Activated CD8-positive, alpha-beta memory T cell treated with anti-CD3 and anti-CD28 coated beads for 24 hours (primary cell): ENCODE results near the gene CAMK1D.
"Not testable (repeated sequence)": the region's sequence is repeated elsewhere in the genome, so short reads cannot be mapped to it uniquely, and the experiment has no call there.

ENCODE experiments used
- DNase-seq: peaks from one replicate; pipeline ENCODE4 v3.0.0-alpha.2; 2020

CAMK1D gene

DNA sequence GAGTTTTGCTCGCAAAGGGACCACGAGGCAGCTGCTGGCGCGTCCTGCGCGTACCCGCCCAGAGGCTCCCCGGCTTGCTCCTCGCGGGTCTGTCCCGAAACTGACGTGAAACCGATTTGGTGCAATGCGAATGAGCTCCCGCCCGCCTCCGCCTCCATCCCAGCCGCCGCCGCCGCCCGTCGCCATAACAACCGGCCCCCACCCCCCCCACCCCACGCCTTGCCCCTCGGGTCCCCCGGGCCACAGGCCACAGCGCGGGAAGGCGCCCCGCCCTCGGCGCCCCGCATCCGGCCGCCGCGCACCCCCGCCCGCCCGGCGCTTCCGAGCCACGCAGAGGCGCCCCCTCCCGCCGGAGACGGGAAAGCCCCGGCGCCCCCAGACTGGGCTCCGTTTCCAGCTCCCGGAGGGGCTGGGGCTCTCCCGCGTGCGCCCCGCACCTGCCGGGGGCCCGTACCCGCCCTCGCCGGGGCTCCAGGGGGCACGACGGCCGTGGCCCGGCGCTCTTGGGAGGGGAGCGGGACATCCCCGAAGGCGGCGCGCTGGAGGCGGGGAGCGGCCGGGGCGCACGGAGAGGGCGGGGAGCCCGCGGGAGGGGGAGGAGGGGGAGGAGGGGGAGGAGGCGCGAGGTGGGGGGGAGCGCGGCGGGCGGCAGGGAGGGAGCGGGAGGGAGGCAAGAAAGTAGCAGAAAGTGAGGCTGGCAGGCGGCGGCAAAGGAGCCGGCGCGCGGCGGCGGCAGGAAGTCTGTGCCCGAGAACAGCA is at the start of gene CAMK1D:
Gene CAMK1D, plus strand, starts transcription at position 678 of the 759 bp plus-strand sequence.
- peak; percentile 91 for DNase-seq

DNA sequence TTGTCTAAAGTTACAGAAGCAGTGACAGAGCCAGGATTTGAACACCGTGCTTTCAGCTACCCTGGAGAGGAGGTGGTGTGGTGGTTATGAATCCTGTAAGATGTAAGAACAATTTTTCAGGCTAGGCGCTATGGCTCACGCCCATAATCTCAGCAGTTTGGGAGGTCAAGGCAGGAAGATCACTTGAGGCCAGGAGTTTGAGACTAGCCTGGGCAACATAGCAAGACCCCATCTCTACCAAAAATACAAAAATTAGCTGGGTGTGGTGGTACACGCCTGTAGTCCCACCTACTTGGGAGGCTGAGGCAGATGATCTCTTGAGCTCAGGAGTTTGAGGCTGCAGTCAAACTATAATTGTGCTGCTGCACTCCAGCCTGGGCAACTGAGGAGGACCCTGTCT is 48.3 kb upstream of the CAMK1D start:
- not testable (repeated sequence) for DNase-seq

DNA sequence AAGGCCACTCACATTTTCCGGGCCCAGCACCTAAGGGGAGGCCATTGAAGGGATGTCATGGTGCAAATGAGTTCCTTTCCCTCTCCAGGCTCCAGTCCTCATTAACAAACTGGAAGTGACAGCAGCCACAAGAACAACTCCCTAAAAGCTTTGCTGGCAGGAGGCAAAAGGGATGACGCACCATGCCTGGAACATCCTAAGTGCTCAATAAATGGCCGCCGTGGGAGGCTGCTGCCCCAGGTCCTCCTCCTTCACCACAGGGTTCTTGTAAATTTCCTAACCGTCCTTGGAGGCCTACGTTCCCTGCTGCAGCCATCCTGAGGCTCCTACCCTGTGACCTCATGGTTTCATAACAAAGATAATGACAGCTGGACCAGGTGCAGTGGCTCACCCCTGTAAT is 41.3 kb upstream of the CAMK1D start:
- DNase-seq, result no peak

DNA sequence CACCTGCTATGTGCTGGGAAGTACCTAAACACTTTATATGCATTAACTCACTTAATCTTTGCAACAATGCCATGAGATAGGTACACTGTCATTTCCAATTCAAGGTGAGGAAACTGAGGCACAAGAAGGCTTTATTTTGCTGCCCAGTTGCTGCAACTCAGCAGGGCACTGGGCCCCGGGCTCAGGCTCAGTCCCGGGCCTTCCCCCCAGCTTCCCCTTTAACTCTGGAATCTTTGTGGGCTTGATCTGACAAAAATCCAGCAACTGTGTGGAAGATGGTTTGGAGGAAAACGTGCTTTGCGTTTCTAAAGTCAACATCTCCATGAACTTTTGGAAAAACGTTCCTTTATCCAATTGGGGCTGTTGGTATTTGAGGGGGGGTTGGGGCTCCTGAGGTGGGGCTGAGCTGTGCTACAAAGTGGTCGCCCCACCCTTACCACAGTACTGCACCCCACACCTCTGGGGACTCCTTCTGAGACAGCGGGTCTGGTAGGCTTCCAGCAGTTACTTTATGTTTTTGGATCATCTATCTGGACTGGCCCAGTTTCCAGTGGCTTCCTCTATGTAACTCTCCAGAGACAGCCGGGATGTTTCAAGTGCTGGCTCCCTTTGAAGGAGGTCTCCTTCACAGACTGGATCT is 40.5 kb upstream of the CAMK1D start:
- no peak for DNase-seq

DNA sequence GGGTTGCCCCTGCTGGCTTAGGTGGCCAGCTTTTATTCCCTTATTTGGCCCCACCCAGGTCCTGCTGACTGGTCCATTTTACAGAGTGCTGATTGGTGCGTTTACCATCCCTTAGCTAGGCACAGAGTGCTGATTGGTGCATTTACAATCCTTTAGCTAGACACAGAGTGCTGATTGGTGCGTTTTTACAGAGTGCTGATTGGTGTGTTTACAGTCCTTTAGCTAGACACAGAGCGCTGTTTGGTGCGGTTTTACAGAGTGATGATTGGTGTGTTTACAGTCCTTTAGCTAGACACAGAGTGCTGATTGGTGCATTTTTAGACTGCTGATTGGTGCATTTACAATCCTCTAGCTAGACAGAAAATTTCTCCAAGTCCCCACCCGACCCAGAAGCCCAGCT is 39.6 kb upstream of the CAMK1D start:
- DNase-seq, result not testable (repeated sequence)

DNA sequence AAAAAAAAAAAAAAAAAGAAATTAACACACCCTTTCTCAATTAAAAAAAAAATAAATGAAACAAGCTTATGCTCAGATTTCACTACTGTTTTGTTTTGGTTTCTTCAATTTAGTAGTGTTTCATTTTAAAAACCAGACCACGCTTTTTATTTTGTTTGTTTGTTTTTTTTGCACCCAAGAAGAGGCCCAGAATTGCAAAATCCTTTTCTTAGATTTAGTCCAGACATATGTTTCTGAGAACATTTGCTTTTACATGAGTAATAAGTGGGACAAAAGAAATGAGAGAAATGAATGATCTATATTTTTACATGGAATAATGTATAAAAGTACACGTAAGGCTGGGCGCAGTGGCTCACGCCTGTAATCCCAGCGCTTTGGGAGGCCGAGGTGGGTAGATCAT is 34.5 kb upstream of the CAMK1D start:
- DNase-seq, result no peak

DNA sequence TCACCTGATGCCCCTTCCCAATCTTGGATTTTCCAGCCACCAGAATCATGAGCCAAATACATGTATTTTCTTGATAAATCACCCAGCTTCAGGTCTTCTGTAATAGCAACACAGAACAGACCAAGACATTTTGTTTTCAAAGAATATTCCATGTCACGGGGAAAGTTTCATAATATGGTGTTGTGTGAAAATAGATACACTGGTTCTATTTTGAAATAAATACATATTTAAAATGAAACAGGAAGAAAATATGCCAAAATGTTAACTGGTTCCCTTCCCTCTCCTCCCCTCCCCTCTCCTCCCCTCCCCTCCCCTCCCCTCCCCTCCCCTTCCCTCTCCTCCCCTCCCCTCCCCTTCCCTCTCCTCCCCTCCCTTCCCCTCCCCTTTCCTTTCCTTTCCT is 30.3 kb upstream of the CAMK1D start:
- DNase-seq, result no peak

DNA sequence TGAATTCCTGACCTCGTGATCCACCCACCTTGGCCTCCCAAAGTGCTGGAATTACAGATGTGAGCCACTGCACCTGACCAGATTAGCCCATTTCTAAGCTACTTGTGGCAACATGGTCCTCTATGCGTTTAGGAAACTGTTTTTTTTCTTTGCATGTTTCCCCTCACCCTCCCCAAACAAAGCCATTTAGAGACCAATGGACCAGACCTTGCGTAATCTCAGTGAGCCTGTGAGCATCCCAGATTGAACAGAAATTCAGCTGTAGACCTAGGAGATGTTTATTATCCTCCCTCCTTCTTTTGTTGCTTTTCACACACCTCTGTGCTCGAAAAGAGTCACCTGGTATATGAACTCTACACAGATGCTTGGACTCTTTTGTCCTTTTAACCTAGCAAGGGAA is 28.5 kb upstream of the CAMK1D start:
- DNase-seq, result no peak

DNA sequence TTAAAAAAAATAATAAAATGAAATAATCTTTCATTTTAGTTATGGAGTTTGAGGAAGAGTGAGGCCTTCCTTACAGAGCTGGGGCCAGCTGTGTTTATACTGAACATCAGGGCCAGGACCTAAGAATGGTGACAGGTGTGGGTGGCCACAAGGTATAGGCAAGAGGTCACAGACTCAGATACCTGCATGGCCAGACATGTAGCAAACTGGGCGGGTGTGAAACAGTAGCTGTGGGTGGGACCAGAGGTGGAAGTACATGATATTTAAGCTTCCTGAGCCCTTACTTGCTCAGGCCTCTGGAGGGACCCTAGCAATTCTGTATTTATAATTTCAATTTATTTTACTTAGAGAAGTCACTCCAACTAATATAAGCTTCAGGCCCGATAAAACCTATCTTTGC is 27.7 kb upstream of the CAMK1D start:
- no peak for DNase-seq

DNA sequence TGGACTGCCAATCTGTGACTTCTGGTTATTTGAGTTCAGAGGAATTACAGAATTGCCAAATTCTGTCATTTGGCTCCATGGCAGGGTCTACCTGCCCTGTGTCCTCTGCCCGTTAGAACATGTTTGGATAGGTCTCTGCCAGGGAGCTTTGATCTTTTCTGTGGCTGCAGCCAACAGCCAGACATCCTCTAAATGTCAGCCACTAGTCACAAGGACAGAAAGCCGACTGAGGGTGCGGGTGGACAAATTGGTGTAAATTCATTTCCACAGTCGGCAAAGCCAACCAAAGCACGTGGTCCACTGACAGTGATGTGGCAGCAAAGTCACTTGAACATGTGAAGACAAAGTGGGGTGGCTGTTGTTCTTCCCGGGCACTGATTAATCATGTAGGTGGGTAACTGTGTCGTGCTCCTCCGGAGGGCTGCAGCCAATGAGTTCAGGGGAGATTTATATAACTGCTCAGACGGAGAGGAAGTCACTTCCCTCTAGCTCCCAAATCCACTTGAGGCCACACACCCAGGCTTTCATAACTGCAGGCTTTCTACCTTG is 26.7 kb upstream of the CAMK1D start:
- DNase-seq, result no peak

DNA sequence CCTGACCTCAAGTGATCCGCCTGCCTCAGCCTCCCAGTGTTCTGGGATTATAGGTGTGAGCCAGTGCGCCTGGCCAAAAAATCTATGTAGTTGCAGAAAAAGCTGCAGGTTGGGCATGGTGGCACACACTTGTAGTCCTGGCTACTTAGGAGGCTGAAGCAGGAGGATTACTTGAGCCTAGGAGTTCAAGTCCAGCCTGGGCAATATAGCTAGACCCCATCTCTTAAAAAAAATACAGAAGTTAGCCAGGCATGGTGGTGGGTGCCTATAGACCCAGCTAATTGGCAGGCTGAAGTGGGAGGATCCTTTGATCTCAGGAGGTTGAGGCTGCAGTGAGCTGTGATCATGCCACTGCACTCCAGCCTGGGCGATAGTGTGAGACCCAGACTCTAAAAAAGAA is 24.8 kb upstream of the CAMK1D start:
- no peak for DNase-seq

DNA sequence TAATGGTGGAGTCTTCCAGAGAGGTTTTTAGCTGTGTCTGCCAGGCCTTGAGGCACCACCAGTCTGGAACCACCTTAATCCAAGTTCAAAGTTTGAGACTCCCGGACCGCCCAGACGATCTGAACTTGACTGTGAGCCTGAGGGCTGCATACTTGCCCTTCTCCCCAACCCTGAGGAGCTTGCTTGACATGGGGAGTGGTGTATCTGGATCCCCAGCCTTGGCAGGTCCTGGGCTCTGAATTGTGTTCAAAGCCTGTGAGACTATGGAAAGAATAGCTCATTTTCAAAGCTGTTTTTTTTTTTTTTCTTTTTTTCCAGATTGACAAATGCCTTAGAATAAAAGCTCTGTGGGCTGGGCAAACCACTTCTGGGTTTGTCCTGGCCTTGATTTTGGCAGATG is 22.3 kb upstream of the CAMK1D start:
- no peak for DNase-seq

DNA sequence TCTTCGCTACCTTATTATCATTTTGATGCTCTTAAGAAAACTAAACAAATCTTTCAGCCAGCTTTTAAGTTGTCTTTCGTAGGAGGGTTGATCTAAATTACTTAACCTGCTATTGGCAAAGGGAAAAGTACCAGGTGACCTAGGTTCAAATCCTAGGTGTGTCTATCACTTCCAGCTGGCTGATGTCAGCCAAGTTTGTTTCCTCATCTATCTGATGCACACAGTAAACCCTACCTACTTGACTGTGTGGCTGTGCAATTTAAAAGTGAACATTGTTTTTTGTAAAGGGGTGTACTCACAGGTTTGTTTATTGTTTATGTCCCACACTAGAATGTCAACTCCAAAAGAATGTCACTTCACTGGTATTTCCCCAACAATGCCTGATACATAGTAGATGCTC is 21.9 kb upstream of the CAMK1D start:
- DNase-seq, result no peak

DNA sequence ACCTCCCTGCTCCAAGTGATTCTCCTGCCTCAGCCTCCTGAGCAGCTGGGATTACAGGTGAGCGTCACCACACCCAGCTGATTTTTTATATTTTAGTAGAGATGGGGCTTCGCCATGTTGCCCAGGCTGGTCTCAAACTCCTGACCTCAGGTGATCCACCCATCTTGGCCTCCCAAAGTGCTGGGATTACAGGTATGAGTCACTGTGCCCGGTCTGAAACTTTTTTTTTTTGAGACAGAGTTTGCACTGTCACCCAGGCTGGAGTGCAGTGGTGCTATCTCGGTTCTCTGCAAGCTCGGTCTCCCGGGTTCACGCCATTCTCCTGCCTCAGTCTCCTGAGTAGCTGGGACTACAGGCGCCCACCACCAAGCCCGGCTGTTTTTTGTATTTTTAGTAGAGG is 21.0 kb upstream of the CAMK1D start:
- not testable (repeated sequence) for DNase-seq

DNA sequence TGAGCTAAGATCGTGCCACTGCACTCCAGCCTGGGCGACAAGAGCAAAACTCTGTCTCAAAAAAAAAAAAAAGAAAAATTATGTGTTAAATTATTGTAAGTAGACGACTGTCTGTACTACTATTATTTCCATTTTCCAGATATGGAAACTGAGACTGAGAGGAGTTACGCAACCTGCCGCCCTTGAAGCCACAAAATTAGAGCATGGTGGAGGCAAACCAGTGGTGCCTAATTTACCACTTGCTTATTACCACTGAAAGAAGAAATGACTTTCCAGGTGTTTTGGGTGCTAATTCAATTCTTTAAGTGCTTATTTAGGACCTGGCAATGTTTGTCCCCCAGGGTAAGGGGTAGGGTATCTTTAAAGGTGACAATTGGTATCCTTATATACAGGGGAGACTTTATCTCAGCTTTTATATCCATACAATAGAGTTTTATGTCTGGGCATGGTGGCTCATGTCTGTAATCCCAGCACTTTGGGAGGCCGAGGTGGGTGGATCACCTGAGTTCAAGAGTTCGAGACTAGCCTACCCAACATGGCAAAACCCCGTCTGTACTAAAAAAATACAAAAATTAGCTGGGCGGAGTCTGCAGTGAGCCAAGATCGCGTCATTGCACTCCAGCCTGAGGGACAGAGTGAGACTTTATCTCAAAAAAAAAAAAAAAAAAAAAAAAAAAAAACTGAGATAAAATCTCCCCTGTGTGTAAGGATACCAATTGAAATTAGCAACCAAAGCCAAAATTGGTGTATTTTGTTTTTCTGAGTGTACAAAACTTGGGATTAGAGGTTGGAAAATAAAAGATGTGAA is 16.6 kb upstream of the CAMK1D start:
- no peak for DNase-seq

DNA sequence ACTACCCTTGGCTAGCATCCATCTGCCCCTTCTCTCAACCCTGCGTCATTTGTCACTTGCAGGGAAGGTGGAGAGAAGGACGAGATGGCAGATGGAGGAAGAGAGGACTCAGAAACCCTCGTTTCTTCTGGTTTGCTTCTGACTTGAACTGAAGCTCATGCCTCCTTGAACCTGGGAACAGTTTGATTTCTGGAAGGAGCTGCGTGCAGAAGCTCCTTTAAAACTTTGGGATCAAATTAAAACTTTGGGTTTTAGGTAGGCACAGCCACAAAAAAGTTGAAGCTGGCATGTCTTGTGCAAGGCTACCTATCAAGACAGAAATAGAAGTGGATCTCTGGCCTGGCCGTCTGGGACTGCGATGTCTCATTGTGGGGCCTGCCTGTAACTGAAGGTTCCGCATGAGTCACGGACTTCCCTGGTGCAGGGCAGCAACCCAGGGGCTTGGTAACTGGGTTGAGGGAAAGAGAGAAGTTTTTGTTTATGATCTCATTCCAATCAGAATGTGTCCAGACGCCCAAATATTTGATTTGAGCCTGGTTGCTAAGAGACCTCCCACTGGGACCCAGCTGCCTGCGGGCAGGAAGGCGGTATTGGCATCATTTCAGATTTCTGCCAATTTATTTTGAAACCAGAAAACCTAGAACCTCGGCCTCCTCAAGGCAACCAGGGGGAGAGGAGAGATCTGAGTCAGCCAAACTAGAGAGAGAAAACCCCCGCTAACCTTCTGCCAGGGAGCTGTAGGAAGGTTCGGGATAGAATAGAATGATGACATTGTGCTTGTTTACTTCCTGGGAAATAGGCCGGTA is 15.8 kb upstream of the CAMK1D start:
- DNase-seq, result no peak

DNA sequence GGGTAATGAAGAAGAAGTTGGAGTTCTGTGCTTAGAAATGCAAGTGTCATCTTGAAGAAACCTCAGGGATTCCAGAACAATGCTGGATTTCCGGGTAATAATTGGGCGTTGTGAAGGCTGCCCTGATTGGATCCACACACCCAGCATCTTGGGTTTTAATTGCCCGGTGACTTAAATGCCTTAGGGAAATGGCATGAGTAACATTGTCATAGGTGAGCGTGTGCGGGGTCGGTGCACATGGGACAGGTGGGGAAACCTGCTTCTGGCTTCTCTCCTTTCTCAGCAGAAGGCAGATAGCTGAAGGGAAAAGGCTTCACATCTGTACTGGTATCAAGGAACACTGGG is 15.2 kb upstream of the CAMK1D start:
- no peak for DNase-seq

DNA sequence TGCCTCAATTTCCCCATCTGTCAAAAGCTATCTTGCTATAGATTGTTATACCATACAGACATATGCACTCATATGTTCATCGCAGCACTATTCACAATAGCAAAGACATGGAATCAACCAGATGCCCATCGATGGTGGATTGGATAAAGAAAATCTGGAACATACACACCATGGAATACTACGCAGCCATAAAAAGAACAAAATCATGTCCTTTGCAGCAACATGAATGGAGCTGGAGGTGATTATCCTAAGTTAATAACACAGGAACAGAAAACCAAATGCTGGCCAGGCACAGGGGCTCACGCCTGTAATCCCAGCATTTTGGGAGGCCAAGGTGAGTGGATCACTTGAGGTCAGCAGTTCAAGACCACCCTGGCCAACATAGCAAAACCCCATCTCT is 14.2 kb upstream of the CAMK1D start:
- DNase-seq, result not testable (repeated sequence)

DNA sequence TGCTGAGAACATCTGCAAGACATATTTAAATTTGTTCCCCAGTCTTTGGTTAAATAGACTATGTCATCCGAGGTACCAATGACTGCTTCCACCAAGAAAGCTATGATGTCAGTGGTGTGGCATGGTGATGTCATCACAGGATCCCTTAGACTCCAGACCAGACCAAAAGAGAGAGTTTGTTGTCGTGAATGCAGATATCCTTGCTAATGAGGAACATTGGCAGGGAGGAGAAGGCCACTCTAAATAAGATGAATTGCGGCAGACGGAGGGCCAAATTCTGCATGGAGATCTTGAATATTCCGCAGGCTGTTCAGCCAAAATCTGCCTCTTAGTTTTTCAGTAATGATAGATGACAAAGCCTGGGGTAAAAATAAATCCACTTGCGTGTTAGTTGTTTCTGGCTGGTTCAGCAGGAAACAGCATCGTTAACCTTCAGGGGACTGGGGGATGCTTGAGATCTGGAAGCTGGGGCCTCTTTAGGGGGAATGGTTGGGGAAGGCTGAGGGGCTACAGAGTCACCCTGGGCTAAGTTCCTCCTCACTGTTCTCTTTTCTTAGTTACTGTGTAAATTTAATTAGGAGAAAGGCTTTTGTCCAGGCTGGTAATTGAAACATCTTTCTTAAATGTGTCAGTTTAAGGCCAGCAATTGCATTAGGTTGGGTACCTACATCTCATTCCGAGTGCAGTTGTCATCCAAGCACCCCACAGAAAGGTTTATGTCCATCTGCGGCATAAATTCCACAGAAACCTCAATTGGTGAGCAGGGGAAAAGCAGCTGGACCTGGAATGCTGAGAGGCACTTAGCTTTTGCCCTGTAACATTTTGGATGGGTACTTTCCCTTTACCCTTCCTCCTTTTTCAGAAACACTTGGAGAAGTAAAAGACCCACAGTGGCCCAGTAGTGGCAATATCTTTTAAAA is 11.6 kb upstream of the CAMK1D start:
- DNase-seq, result no peak

DNA sequence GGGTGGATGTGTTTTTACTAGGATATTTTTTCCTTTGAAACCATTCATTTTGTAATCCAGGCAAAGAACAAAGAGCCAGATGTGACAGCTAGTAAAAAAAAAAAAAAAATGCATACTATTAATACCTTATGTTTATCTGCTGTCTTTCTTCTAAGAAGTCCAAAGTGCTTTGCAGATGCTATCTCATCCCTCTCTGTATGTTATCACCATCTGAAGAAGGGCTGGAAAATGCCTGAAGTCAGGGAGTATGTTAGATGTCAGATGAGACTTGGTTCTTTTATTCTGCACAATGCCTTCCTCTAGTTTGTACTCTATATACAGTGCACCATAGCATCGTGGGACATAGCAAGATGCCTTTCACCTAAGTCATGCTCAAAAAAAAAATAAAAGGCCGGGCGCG is 10.4 kb upstream of the CAMK1D start:
- DNase-seq, result no peak

DNA sequence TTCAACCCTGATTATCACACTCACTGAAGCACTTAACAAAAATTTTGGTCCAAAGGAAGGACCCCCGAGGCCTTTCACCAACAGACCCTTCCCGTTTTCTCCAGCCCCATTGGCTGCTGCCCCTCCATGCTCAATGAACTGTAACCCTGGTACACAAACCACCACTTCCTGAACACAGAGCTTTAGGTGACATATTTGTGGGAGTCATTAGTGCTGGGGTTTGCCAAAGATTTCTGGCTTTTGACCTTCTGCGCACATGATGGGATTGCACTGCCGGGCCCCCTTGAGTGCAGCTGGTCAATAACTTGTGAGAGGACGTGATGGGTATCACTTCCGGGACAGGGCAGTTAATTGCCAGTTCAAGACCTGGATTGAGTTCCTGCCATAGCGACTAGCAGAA is 9.0 kb upstream of the CAMK1D start:
- no peak for DNase-seq

DNA sequence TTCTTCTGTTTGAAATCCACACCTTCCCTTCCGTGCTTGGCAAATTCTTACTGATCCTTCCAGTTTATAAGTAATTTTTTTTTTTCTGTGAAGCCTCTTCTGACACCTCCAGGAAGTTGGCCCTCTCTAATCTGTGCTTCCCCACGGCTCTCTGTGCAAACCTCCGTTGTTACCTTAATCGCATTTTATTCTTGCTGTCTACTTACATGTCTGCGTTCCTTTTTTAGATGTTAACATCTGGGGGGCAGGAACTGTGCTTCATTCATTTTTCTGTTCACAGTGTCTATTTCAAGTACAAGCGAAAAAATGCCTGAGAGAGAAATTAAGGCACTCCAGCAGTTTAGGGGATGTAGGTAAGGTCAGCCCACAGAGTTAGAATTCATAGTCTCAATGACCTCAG is 8.4 kb upstream of the CAMK1D start:
- no peak for DNase-seq
